ENCODE results near the gene PRR23C.

- no peak for TF ChIP-seq POLR2A (IDR thresholded peaks at IDR 0.05)
- no peak for TF ChIP-seq CTCF (IDR thresholded peaks at IDR 0.05)
Measured at GRCh38 chr3:139005356-139005993, 39.2 kb downstream of the PRR23C start.

All from thyroid gland (tissue), 4 donors.